Suppressor macrophage treated with lipopolysaccharide for 4 hours (primary cell): ENCODE results near the gene TIFAB.

ENCODE experiments used
- DNase-seq: peaks from one replicate; pipeline ENCODE4 v3.0.0-alpha.2; 2020

Gene TIFAB

GRCh38 chr5:135456238-135457099 is 4.3 kb upstream of the TIFAB start:
- peak; percentile 99 for DNase-seq

GRCh38 chr5:135455876-135456237 is 3.7 kb upstream of the TIFAB start:
- DNase-seq = no peak

- DNase-seq = no peak
Observed at GRCh38 chr5:135454946-135455345, 2.8 kb upstream of the TIFAB start.

DNA sequence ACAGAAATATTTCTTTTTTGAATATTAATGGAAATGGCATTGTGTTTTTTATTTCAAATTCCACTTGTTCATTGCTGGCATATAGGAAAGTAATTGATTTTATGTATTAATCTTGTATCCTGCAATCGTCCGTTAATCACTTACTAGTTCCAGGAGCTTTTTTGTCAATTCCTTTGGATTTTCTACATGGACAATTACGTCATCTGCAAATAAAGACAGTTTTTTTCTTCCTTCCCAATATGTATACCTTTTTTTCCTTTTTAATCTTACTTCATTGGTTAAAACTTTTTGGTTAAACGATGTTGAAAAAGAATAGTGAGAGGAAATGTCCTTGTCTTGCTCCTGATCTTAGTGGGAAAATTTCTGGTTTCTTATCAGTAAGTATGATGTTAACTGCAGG is 1.5 kb upstream of the TIFAB start:
- no peak for DNase-seq

GRCh38 chr5:135451581-135452320 is 400 bp downstream of the TIFAB start:
- no peak for DNase-seq

- no peak for DNase-seq
Observed at GRCh38 chr5:135450952-135451351, 1.2 kb downstream of the TIFAB start.

DNA sequence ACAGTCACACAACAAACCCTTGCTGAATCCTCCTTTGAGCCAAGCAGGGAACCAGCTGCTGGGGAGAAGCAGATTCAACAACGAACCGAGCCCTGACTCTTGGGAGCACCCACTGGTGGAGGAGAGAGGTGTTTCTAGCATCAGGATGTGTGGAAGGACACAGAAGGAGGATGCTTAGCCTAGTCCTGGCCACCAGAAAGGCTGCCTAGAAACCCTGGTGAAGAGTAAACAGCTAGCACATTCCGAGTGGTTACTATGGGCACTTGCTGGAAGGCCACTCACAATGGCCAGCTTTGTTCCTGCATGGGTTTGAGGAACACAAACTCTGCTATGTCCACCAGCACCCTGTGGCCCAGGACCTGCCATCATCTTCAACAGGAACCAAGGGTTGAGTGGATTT is 1.8 kb downstream of the TIFAB start:
- DNase-seq = no peak

DNA sequence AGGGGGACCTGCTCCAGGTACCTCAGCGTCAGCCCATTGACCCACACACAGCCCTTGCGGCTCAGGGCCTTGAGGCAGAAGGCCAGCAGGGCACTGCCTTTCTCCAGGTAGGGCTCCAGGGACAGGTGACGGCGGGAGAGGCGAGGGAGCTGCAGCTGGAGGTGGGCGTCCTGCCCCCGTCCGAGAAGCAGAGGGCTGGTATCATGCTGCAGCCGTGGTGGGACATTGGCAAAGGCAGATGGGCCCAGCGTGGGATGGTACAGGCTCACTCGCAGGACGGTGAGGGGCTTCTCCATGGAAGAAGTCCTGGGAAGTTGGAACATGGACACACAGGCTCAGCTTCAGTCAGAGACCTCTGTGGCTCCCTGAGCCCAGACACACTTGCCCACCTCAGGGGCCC is 2.5 kb downstream of the TIFAB start:
- no peak for DNase-seq

- DNase-seq = no peak
Observed at GRCh38 chr5:135448791-135449507, 3.2 kb downstream of the TIFAB start.

DNA sequence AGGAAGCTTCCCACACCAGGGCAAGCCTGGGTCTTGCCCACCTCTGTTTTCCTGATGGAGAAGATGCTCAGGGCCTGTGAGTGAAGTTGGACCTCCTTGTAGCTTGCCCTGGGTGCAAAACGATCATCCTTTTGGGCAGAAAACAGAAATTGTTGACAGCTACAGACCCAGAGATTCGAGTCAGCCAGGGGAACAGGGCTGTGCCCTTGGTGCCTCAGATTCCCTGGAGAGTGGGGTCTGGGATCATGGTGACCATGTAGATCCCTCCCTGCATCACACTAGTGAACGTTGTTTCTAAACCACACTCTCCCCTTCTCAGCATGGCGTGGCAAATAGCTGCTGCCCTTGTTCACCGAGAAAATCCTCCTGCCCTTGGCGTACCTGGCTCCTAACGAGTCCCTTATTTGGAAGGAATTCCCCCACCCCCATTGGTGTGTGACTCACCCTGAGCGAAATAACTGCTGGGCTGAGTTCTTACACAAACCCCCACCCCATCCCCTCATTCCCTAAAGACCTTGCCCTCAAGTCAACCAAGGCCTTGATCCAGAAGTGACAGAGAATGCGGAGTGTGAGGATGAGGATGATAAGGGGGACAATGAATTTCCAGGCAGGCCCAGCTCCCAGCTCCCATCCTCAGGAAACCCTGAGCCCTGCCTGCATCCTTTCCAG is 3.9 kb downstream of the TIFAB start:
- no peak for DNase-seq

GRCh38 chr5:135447298-135447929 is 4.7 kb downstream of the TIFAB start, which contains the start of gene DCANP1:
DCANP1 (minus strand) TSS chr5:135447348; CDS start chr5:135447108, 240 bp downstream.
- no peak for DNase-seq

DNA sequence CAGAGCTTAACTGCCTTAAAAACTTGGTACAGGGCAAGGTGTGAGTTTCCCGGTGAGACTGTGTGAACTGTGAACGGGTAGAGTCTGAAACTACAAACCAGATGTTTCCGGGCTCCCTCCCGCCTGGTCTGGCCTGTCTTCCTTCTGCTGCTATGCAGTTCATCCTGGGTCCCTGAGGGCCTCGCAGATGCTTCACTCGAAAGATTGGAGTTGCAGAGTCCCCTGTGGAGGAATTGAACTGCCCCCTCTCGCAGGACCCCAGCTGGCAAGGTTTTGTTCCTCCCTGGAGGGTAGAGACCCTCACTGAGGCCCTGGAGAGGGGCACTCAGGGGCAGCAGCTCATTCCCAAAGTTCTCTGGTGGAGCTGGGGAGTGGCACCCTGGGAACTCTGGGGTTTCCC is 5.5 kb downstream of the TIFAB start:
- no peak for DNase-seq

- no peak for DNase-seq
Observed at GRCh38 chr5:135446206-135446605, 5.9 kb downstream of the TIFAB start.

DNA sequence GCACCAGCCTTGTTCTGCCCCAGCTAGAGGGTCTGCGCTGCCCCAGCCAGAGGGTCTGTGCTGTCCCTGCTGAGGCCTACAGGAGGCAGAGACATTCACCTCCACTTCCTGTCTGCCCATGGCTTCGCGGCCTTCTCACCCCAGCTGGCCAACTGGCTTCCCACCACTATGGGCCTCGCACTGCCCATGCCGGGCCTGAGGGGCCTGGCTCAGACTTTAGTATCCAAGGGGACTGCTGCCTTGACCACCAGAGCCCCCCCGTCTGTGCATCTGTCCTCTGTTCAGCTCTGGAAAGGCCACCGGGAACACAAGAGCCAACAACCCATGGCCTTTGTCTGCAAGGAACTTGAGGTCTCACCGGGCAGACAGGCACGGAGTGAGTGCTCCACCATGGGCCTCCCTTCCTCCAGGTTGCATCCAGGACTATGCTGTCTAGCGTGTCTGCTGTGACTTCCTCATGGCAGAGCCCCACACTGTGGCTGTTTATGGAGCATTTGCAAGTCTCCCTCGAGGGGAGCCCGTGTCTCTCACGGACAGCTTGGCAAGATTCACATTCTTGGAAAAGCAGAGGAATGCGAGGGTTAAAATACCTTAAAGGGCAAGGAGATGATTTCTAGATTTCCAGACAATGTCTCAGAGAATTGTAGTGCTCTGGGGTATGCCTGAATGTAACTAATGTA is 6.7 kb downstream of the TIFAB start:
- no peak for DNase-seq

DNA sequence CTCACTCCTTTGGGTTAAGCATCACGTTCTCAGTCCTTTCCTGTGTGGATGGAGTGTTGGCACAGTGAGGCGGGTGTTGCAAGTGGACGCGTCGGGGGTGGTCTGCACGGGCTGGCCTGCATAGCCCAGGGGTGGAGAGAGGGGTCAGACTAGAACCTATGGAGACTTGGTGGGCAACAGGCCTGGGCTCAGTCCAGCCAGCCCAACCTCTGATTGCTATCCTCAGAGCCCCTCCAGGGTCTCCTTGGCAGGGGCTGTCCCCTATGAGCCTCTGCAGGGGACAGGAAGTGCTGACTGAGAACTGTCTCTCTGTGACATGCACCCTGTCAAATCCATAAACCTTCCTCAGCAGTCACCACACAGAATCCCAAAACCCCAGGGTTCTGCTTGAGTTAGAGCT is 7.3 kb downstream of the TIFAB start:
- no peak for DNase-seq

GRCh38 chr5:135444360-135444759 is 7.8 kb downstream of the TIFAB start:
- peak; percentile 45 for DNase-seq

DNA sequence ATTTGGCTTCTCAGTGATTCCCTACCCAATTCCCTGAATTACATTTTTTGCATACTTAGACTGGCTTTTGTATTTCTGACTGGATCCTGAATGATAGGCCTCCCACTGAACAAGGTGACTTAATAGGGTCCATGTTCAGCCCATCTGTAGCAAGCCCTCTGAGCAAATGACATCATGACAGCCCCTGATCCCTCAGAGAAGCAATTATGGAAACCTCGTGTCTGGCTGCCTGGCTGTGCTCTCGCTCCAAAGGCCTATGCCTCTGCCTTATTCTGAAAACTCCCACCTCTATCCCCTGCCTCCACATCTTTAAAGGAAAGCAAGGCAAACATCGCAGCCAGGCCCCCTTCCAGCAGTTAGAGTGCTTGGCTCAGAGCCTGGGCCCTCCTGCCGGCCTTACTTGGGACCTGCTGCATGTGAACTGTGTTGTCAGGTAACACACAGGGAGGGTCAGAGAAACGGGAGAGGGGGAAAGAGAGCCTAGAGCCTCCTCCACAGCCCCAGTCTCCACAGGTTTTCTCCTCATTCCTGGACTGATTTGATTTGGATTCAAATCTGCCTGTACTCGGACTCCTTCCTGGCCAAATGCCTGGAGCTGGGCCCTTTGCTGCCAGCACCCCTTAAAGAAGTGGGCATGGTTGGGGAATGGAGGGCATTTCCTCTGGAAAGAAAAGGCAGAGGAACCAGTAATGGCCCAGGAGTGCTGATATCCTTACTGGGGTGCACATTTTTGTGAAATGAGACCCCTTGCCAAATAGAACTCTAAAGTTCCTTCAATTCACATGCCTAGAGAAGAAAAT is 8.8 kb downstream of the TIFAB start:
- DNase-seq = no peak

- DNase-seq = no peak
Observed at GRCh38 chr5:135442431-135443160, 9.6 kb downstream of the TIFAB start.

GRCh38 chr5:135441919-135442318 is 10.2 kb downstream of the TIFAB start:
- DNase-seq = no peak

DNA sequence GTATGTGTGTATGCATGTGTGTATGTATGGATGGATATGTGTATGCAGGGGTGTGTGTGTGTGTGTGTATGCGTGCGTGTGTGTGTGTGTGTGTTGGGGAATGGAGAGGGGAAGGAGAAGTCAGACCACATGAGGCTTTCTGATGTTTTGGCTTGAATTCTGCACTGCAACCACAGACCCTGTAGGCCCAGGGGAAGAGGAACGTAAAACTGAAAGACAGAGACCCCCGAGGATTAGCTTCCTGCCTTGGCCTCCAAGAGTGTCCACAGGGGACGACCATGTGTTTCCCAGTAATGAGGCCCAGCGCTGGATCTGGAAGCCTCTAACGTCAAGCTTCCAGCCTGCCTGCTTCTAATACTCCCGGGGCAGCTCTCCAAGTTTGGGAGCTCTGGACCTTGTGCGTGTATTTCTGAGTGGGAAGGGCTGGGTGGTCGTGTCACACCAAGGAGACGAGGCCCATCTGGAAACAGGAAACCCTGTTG is 10.8 kb downstream of the TIFAB start:
- no peak for DNase-seq
